ENCODE measurements around the gene ITGA11. TPM values are rescaled to one million over a fixed set of nuclear protein-coding genes. Genes with fewer than 3 reads are reported as not detected.

The ITGA11 gene
- total and polyA plus RNA-seq, 2 of the 4 experiments (the other 2 are of a cell fraction): 4.1 to 6.6 TPM

- TF ChIP-seq NFE2L2 (IDR thresholded peaks at IDR 0.05; ENCODE audit: low read depth, low read length) (no peak), RFX5 (IDR thresholded peaks at IDR 0.05; ENCODE audit: low read depth, low read length) (no peak), RCOR1 (IDR thresholded peaks at IDR 0.05; ENCODE audit: insufficient replicate concordance, low read length) (no peak)
These were observed 83.4 kb downstream of the ITGA11 start (continued) for GRCh38 chr15:68348606-68349005.

- Histone ChIP-seq H3K56ac (ENCODE audit: extremely low read depth, insufficient read depth, low read length) (no peak overlapping the region; the same call in 1 of the 2 replicates), H2BK120ac (ENCODE audit: low read depth, low read length) (peak overlapping the region; percentile 93), H2BK15ac (ENCODE audit: low read depth, low read length) (peak overlapping the region; percentile 61; the same call in 2 of the 3 replicates), H4K5ac (ENCODE audit: low read depth, low read length) (no peak overlapping the region; the same call in 1 of the 2 replicates), H2AFZ (replicated peaks; ENCODE audit: low read length, poor library complexity) (no peak overlapping the region), H3K18ac (ENCODE audit: low read depth, low read length) (peak overlapping the region; percentile 53), H2AK5ac (ENCODE audit: low read depth, low read length) (peak overlapping the region; percentile 97), H2BK5ac (ENCODE audit: low read depth, low read length, poor library complexity, severe bottlenecking) (no peak overlapping the region), H4K8ac (ENCODE audit: low read depth in 2 of 2, low read length in 2 of 2) (peak overlapping the region in 1 of 2 experiments; percentile 87; a peak in 1 of 4 replicates), H3K4me2 (ENCODE audit: low read depth, low read length) (no peak overlapping the region), H3K4ac (ENCODE audit: low read depth, low read length) (peak overlapping the region; percentile 95), H3K79me1 (ENCODE audit: low read depth in 1 of 2, low read length in 2 of 2) (0 out of 4 replicates have a peak, but pooled peaks cover 0 to 3% of the 10 kb centered on the region in 2 experiments), H3K23ac (ENCODE audit: low read depth, low read length) (peak overlapping the region; percentile 91; the same call in 1 of the 2 replicates), H3K14ac (replicated peaks; ENCODE audit: low read depth, low read length) (peak overlapping the region; percentile 95), H3K9me1 (ENCODE audit: insufficient read depth, low read length) (peaks cover 32% of the 10 kb centered on the region), H2BK20ac (ENCODE audit: low read depth, low read length) (peak overlapping the region; percentile 88), H3K27me3 (ENCODE audit: control insufficient read depth, insufficient read depth, low read length) (no peaks in the 10 kb centered on the region), H3K9ac (ENCODE audit: low read depth, low read length) (no peak overlapping the region; the same call in 1 of the 2 replicates), H2AK9ac (replicated peaks; ENCODE audit: low read depth, low read length, poor library complexity) (peak overlapping the region; percentile 89), H3K9me3 (ENCODE audit: control insufficient read depth, insufficient read depth, low read length) (no peaks in the 10 kb centered on the region), H3K4me1 (ENCODE audit: control insufficient read depth, insufficient read depth, low read length) (peaks cover 16% of the 10 kb centered on the region), H3K36me3 (ENCODE audit: control insufficient read depth, insufficient read depth, low read length) (peaks cover 4% of the 10 kb centered on the region; the same call in 1 of the 2 replicates), H4K91ac (ENCODE audit: insufficient read depth, low read depth, low read length) (peak overlapping the region; percentile 64), H3K4me3 (ENCODE audit: insufficient read depth, low read depth, low read length) (no peak overlapping the region), H4K20me1 (ENCODE audit: insufficient read depth, low read length) (no peaks in the 10 kb centered on the region), H3K27ac (ENCODE audit: insufficient read depth, low read length) (peak overlapping the region; percentile 52; the same call in 1 of the 2 replicates)
- ATAC-seq (ENCODE audit: low read depth): no peak
- peak; percentile 27 for DNase-seq
- dilution Hi-C loops (cut with HindIII; ENCODE audit: low sequenced_read_pairs, unreplicated experiment) (no loop called here), intact Hi-C loops (cut with micrococcal nuclease) (no loop called here), in situ Hi-C loops (cut with MboI; ENCODE audit: low sequenced_read_pairs) (no loop called here)
- no TSS peak for BruUV-seq (replicated peaks)
- WGBS, 2 experiments (ENCODE audit: extremely low coverage in 2 of 2, insufficient read length in 1 of 2): 93% methylated on average over 2 of the region's 6 CpGs; no CpG with 5 or more reads in 1 of the 2 experiments
- ChIA-PET POLR2A (ENCODE audit: unreplicated experiment) (no interaction called here), CTCF (no interaction called here)
- no peak for TF ChIP-seq POLR2A (IDR thresholded peaks at IDR 0.05; ENCODE audit: low read depth, low read length)
- TF ChIP-seq FOS (IDR thresholded peaks at IDR 0.05; ENCODE audit: low read depth, low read length): peak; percentile 30; the same call in 1 of the 2 replicates
These were observed 83.9 kb downstream of the ITGA11 start for GRCh38 chr15:68348081-68348480.

All from IMR-90 (cell line).